ENCODE results near the gene C2orf68.

- TF ChIP-seq CTCF (IDR thresholded peaks at IDR 0.05) (no peak), POLR2A (IDR thresholded peaks at IDR 0.05) (no peak), POLR2AphosphoS5 (IDR thresholded peaks at IDR 0.05) (peak; percentile 37)
Observed at GRCh38 chr2:85649201-85650190, 37.6 kb upstream of the C2orf68 start.

Measured in gastroesophageal sphincter (tissue), 3 donors.